Heart left ventricle (tissue), 16 donors: ENCODE data around the gene AFTPH. TPM values are rescaled to one million over a fixed set of nuclear protein-coding genes. Genes with fewer than 3 reads are reported as not detected.
A peak's percentile ranks its signal among the peaks of the same experiment; 100 is the strongest.

Source experiments
- ATAC-seq, 4 donors: fragments of 200-7000 bp; cut with Tn5 transposase; one replicate each; pipeline ENCODE4 v1.9.1; 2020 to 2022; ENCODE audit warnings: moderate library complexity in 4 of 4, mild to moderate bottlenecking in 3 of 4, moderate number of reproducible peaks in 1 of 4
- DNase-seq, 5 donors: peaks; one replicate each; pipeline ENCODE4 v3.0.0-alpha.2; 2020
- H3K27ac ChIP-seq, 12 donors: fragments of 200-600 bp; sonication (generic) in 4 of 12; one replicate each; pipeline versions ENCODE4 v1.5.0 to v1.8.0; 2016 to 2022; ENCODE audit warnings: mild to moderate bottlenecking in 2 of 12
- H3K27me3 ChIP-seq, 9 donors: fragments of 200-600 bp; sonication (generic) in 2 of 9; one replicate each; pipeline versions ENCODE4 v1.5.1 to v1.8.0; 2016 to 2022; ENCODE audit warnings: mild to moderate bottlenecking in 3 of 9
- H3K36me3 ChIP-seq, 9 donors: fragments of 200-600 bp; sonication (generic) in 2 of 9; one replicate each; pipeline versions ENCODE4 v1.5.0 to v1.8.0; 2018 to 2022; ENCODE audit warnings: mild to moderate bottlenecking in 2 of 9
- H3K4me1 ChIP-seq, 12 donors: fragments of 200-600 bp; sonication (generic) in 4 of 12; one replicate each; pipeline versions ENCODE4 v1.5.0 to v1.8.0; 2016 to 2022; ENCODE audit warnings: mild to moderate bottlenecking in 3 of 12
- H3K4me3 ChIP-seq, 12 donors: fragments of 200-600 bp; sonication (generic) in 4 of 12; one replicate each; pipeline versions ENCODE4 v1.5.0 to v1.8.0; 2017 to 2022; ENCODE audit warnings: mild to moderate bottlenecking in 9 of 12, moderate library complexity in 4 of 12
- H3K9me3 ChIP-seq, 12 donors: fragments of 200-600 bp; sonication (generic) in 4 of 12; one replicate each; pipeline versions ENCODE4 v1.5.0 to v1.8.0; 2016 to 2022; ENCODE audit warnings: mild to moderate bottlenecking in 1 of 12
- CTCF ChIP-seq, 12 donors: fragments of 200-600 bp; sonication (generic) in 4 of 12; IDR thresholded peaks; one replicate each; pipeline versions ENCODE4 v1.5.0 to v1.8.0; 2018 to 2022; ENCODE audit warnings: antibody characterized with exemption in 12 of 12, mild to moderate bottlenecking in 5 of 12
- POLR2A ChIP-seq, 2 donors: fragments of 450-650 bp; IDR thresholded peaks; one replicate each; pipeline ENCODE4 v1.6.1; 2017; ENCODE audit warnings: antibody characterized with exemption in 2 of 2, mild to moderate bottlenecking in 2 of 2, moderate library complexity in 2 of 2
- WGBS, 4 donors: extraction: QIAGEN DNeasy Blood & Tissue Kit in 2 of 4; methylation state at CpG; one replicate each; pipeline versions ENCODE4 v1.1.5 to v1.1.7; 2013 to 2018; 5-methylcytosine and 5-hydroxymethylcytosine counted together
- intact Hi-C, 10 donors: fragments of 100-400 bp; cut with DNase I; formaldehyde crosslinking; loops; one replicate each; pipeline versions ENCODE4 v1.11.1 to v1.14.2; 2022
- polyA plus RNA-seq, 2 donors: library from polyadenylated mRNA; stranded (reverse); fragments of 200-250 nt; gene quantifications; one replicate each; pipeline ENCODE4 v1.2.3, GENCODE V29; 2013
- total RNA-seq, 9 donors: library from RNA; depleted of rRNA in 2 of 9; stranded (reverse); fragments of >200 nt in 2 of 9; fragmentation: NEBNext Ultra II Directional in 3 of 9; extraction: Animal tissue kit (Norgen Biotek cat#: 25700) in 3 of 9; gene quantifications; one replicate each; pipeline versions ENCODE4 v1.1.0 to v1.2.4, GENCODE V29; 2016 to 2023
- donor health status: ischemic (EF 13 %, LVEDD 7.1; RV severe dilation, severe dysfunction).
- donor health status: healthy with polysubstance abuse.
- donor health status: DM: no; HTN: yes; CAD: no.
- donor health status: DM: no; HTN: no; CAD: no.
- donor health status: ischemic (EF 25% LVEDD 6.9; RV normal size, moderate dysfunction).
- donor health status: ischemic (EF 25% LVEDD 5.7; RV mildly dilated, moderate dysfunction).
- donor health status: healthy.
- donor health status: DM: yes; HTN: yes; CAD: no.
- donor health status: ischemic (EF 35%, LVEDD 5.7; RV mildly dilated, moderate dysfunction).
- donor health status: nonischemic (EF 11% LVEDD 7.7; RV severe dilation, severe dysfunction).
- donor health status: DM: yes; HTN: yes; CAD: no.
- donor health status: PGD.
- donor health status: ischemic (EF 29% LVEDD 5.4; RV normal size, mild dysfunction).
- donor health status: nonischemic (EF 23%, LVEDD 6.1; RV moderate dilation, normal function).

Gene AFTPH
- total and polyA plus RNA-seq, 11 donors: 9.2 to 15.2 (median 10.7) TPM

- intact Hi-C loops: loop anchor here in 4 of 10 donors (5.0 kb wide), 3 partner anchors 32 to 257 kb away; no protein-coding TSS in a partner anchor
- DNase-seq: no peak
- WGBS, 4 donors: 40 to 64% (median 56%) methylated on average over 3 of the region's 3 CpGs
- Histone ChIP-seq H3K9me3 (no peaks in the 10 kb centered on the region), H3K27me3 (no peaks in the 10 kb centered on the region), H3K4me3 (peak overlapping the region in 11 of 12 donors; percentile 23 to 88 (median 68)), H3K27ac (peak overlapping the region; percentile 34 to 86 (median 72)), H3K4me1 (peaks cover 0 to 30% (median 8%) of the 10 kb centered on the region in 12 donors), H3K36me3 (no peaks in the 10 kb centered on the region)
- TF ChIP-seq POLR2A (IDR thresholded peaks at IDR 0.05) (no peak), CTCF (IDR thresholded peaks at IDR 0.05) (no peak)
- no peak for ATAC-seq
These were observed 85.8 kb downstream of the AFTPH start for GRCh38 chr2:64609942-64610281.

- no peaks in the 10 kb centered on the region for H3K36me3 ChIP-seq
- peak overlapping the region in 1 of 12 donors; percentile 70 for H3K27ac ChIP-seq
- intact Hi-C loops: no loop called here
- ATAC-seq: no peak
- H3K27me3 ChIP-seq: no peaks in the 10 kb centered on the region
- 92 to 97% (median 95%) methylated on average over 6 of the region's 6 CpGs for WGBS, 4 donors
- H3K4me1 ChIP-seq: peaks cover 0 to 30% (median 8%) of the 10 kb centered on the region in 12 donors
- no peak overlapping the region for H3K4me3 ChIP-seq
- DNase-seq: no peak
- TF ChIP-seq CTCF (IDR thresholded peaks at IDR 0.05) (no peak), POLR2A (IDR thresholded peaks at IDR 0.05) (no peak)
- no peaks in the 10 kb centered on the region for H3K9me3 ChIP-seq
These were observed 86.3 kb downstream of the AFTPH start for GRCh38 chr2:64610316-64610855.

GRCh38 chr2:64612575-64613195 is 88.6 kb downstream of the AFTPH start:
- TF ChIP-seq CTCF (IDR thresholded peaks at IDR 0.05): no peak
- no peak for TF ChIP-seq POLR2A (IDR thresholded peaks at IDR 0.05)
- H3K4me3 ChIP-seq: no peak overlapping the region
- H3K9me3 ChIP-seq: no peaks in the 10 kb centered on the region
- WGBS, 4 donors: 78 to 92% (median 86%) methylated on average over 5 of the region's 5 CpGs
- DNase-seq (no peak), ATAC-seq (no peak)
- H3K4me1 ChIP-seq: peaks cover 0 to 17% (median 6%) of the 10 kb centered on the region in 12 donors
- no peaks in the 10 kb centered on the region for H3K27me3 ChIP-seq
- no peaks in the 10 kb centered on the region for H3K36me3 ChIP-seq
- intact Hi-C loops: no loop called here
- no peak overlapping the region for H3K27ac ChIP-seq

DNA sequence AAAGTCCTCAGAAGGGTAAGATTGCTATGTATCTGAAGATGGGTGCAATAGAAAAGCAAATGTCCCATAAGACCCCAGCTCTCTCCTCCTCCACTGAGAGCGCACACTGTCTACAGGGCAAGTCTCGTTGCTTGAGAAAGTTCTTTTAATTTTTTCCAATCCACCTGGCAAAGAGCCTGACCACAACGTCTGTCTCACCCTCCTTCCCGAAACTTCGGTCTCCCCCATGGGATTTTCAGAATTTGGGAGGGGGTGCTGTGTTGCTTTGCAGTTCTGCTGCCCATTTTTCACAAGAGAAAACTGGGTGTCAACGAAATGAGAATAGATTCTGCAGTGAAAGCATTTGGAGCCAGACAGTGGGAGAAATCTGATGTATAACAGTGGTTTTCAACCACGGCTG is 89.1 kb downstream of the AFTPH start:
- TF ChIP-seq POLR2A (IDR thresholded peaks at IDR 0.05): no peak
- no peak for TF ChIP-seq CTCF (IDR thresholded peaks at IDR 0.05)
- ATAC-seq (no peak), DNase-seq (no peak)
- H3K9me3 ChIP-seq: no peaks in the 10 kb centered on the region
- WGBS, 4 donors: 69 to 85% (median 76%) methylated on average over 7 of the region's 7 CpGs
- no peaks in the 10 kb centered on the region for H3K36me3 ChIP-seq
- intact Hi-C loops: no loop called here
- no peaks in the 10 kb centered on the region for H3K27me3 ChIP-seq
- peaks cover 0 to 13% (median 6%) of the 10 kb centered on the region in 12 donors for H3K4me1 ChIP-seq
- H3K4me3 ChIP-seq: no peak overlapping the region
- H3K27ac ChIP-seq: no peak overlapping the region
